ENCODE results near the gene TWNK. TPM values are rescaled to one million over a fixed set of nuclear protein-coding genes. Genes with fewer than 3 reads are reported as not detected.
A peak's percentile ranks its signal among the peaks of the same experiment; 100 is the strongest.

Gene TWNK
- total and polyA plus RNA-seq, 9 of the 15 experiments (the other 6 are each of a cell fraction or from before 2014, with no cell fraction given) = 11.6 to 34.7 (median 17.4) TPM

GRCh38 chr10:101042667-101043362 lies 55.5 kb downstream of the TWNK start (continued):
- TF ChIP-seq ILF3 (IDR thresholded peaks at IDR 0.05; ENCODE audit: borderline replicate concordance) = no peak
- no peak for TF ChIP-seq SRSF7 (optimal IDR thresholded peaks at IDR 0.05; ENCODE audit: low read depth, low read length)
- no peak for TF ChIP-seq PHB2 (IDR thresholded peaks at IDR 0.05; ENCODE audit: low read depth)
- TF ChIP-seq, protein P1, sequence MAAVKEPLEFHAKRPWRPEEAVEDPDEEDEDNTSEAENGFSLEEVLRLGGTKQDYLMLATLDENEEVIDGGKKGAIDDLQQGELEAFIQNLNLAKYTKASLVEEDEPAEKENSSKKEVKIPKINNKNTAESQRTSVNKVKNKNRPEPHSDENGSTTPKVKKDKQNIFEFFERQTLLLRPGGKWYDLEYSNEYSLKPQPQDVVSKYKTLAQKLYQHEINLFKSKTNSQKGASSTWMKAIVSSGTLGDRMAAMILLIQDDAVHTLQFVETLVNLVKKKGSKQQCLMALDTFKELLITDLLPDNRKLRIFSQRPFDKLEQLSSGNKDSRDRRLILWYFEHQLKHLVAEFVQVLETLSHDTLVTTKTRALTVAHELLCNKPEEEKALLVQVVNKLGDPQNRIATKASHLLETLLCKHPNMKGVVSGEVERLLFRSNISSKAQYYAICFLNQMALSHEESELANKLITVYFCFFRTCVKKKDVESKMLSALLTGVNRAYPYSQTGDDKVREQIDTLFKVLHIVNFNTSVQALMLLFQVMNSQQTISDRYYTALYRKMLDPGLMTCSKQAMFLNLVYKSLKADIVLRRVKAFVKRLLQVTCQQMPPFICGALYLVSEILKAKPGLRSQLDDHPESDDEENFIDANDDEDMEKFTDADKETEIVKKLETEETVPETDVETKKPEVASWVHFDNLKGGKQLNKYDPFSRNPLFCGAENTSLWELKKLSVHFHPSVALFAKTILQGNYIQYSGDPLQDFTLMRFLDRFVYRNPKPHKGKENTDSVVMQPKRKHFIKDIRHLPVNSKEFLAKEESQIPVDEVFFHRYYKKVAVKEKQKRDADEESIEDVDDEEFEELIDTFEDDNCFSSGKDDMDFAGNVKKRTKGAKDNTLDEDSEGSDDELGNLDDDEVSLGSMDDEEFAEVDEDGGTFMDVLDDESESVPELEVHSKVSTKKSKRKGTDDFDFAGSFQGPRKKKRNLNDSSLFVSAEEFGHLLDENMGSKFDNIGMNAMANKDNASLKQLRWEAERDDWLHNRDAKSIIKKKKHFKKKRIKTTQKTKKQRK (IDR thresholded peaks at IDR 0.05; ENCODE audit: borderline replicate concordance, low read depth, low read length) = no peak
- peak; percentile 64 for TF ChIP-seq NEUROD1 (IDR thresholded peaks at IDR 0.05; ENCODE audit: borderline replicate concordance, low read depth, low read length, partially characterized antibody)
- no peak for TF ChIP-seq THRAP3 (IDR thresholded peaks at IDR 0.05; ENCODE audit: borderline replicate concordance)
- no peak for TF ChIP-seq MED1 (CRISPR knock-in tag; IDR thresholded peaks at IDR 0.05; ENCODE audit: borderline replicate concordance)
- TF ChIP-seq CXXC5 (CRISPR knock-in tag; IDR thresholded peaks at IDR 0.05) = peak; percentile 45
- peak in 1 of 2 experiments; percentile 38; a peak in 1 of 4 replicates for TF ChIP-seq CSDE1 (IDR thresholded peaks at IDR 0.05)
- peak; percentile 82 for TF ChIP-seq POLR2A (conservative IDR thresholded peaks at IDR 0.05)
- TF ChIP-seq, protein P2, sequence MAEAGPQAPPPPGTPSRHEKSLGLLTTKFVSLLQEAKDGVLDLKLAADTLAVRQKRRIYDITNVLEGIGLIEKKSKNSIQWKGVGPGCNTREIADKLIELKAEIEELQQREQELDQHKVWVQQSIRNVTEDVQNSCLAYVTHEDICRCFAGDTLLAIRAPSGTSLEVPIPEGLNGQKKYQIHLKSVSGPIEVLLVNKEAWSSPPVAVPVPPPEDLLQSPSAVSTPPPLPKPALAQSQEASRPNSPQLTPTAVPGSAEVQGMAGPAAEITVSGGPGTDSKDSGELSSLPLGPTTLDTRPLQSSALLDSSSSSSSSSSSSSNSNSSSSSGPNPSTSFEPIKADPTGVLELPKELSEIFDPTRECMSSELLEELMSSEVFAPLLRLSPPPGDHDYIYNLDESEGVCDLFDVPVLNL (CRISPR knock-in tag; IDR thresholded peaks at IDR 0.05; ENCODE audit: low read depth) = no peak

Data from K562 (cell line).